ENCODE measurements around the gene PRELID3B. TPM values are rescaled to one million over a fixed set of nuclear protein-coding genes. Genes with fewer than 3 reads are reported as not detected.

The PRELID3B gene
- total RNA-seq, 1 experiment from 2014 or later: 83.4 TPM

DNA sequence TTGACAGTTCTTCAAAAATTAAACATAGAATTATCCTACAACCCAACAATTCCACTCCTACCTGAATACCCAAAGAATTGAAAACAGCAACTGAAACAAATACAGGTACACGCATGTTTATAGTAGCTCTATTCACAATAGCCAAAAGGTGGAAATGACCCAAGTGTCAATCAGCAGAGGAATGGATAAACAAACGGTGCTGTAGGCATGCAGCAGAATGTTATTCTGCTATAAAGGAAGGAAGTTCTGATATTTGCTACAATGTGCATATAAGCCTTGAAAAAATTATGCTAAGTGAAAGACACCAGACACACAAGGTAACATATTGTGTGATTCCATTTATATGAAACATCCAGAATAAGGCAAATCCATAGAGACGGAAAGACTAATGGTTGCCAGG is 38.5 kb upstream of the PRELID3B start:
- ChIA-PET CTCF (no interaction called here), POLR2A (ENCODE audit: low non-redundant PET) (interaction anchor here (0.7 kb wide), 1 partner anchor 134 kb away, joined by 3 read pairs; no protein-coding TSS in a partner anchor)
- no TSS peak for BruUV-seq (replicated peaks)
- TF ChIP-seq EZH2 (IDR thresholded peaks at IDR 0.05; ENCODE audit: borderline replicate concordance, low read depth, low read length, poor library complexity, severe bottlenecking): no peak
- TF ChIP-seq, protein P1, sequence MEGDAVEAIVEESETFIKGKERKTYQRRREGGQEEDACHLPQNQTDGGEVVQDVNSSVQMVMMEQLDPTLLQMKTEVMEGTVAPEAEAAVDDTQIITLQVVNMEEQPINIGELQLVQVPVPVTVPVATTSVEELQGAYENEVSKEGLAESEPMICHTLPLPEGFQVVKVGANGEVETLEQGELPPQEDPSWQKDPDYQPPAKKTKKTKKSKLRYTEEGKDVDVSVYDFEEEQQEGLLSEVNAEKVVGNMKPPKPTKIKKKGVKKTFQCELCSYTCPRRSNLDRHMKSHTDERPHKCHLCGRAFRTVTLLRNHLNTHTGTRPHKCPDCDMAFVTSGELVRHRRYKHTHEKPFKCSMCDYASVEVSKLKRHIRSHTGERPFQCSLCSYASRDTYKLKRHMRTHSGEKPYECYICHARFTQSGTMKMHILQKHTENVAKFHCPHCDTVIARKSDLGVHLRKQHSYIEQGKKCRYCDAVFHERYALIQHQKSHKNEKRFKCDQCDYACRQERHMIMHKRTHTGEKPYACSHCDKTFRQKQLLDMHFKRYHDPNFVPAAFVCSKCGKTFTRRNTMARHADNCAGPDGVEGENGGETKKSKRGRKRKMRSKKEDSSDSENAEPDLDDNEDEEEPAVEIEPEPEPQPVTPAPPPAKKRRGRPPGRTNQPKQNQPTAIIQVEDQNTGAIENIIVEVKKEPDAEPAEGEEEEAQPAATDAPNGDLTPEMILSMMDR (conservative IDR thresholded peaks at IDR 0.05; ENCODE audit: low read depth, low read length): no peak
- DNase-seq (ENCODE audit: low spot score): no peak
- peaks cover 40% of the 10 kb centered on the region for H3K27me3 ChIP-seq (replicated peaks; ENCODE audit: insufficient read depth, low read depth, low read length, poor library complexity)
- H3K4me3 ChIP-seq (ENCODE audit: low read depth, low read length, poor library complexity, severe bottlenecking): no peak overlapping the region
- H3K27ac ChIP-seq (ENCODE audit: low read depth, low read length, poor library complexity, severe bottlenecking): no peak overlapping the region
- intact Hi-C loops (cut with micrococcal nuclease; ENCODE audit: unreplicated experiment): loop anchor here (10.0 kb wide), 1 partner anchor 206 kb away; no protein-coding TSS in a partner anchor
- H3K4me1 ChIP-seq (ENCODE audit: insufficient read depth, low read length, poor library complexity, severe bottlenecking): no peaks in the 10 kb centered on the region
- no peaks in the 10 kb centered on the region for H3K36me3 ChIP-seq (ENCODE audit: insufficient read depth, low read length, poor library complexity, severe bottlenecking)
- H3K9me3 ChIP-seq (ENCODE audit: low read depth, low read length, poor library complexity, severe bottlenecking): no peaks in the 10 kb centered on the region

DNA sequence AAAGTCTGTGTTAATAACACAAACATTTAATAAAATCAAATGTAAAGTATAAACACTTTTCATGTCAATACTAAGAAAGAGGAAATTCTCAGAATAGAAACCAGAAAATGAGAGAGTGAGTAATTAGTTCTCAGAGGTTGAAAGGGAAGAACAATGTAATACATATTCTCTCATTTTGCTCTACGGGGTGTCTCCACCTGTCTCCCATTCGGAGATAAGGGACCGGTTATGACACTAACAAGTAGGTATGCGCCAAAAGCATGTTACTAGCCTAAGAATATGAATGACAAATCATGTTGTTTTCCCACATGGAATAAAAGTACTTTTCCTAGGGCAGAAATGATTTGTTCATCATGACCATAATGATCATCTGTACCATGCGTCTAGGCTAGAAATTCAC is 35.6 kb upstream of the PRELID3B start:
- Histone ChIP-seq H3K9me3 (ENCODE audit: low read depth, low read length, poor library complexity, severe bottlenecking) (no peaks in the 10 kb centered on the region), H3K27ac (ENCODE audit: low read depth, low read length, poor library complexity, severe bottlenecking) (no peak overlapping the region), H3K27me3 (replicated peaks; ENCODE audit: insufficient read depth, low read depth, low read length, poor library complexity) (peaks cover 52% of the 10 kb centered on the region), H3K36me3 (ENCODE audit: insufficient read depth, low read length, poor library complexity, severe bottlenecking) (no peaks in the 10 kb centered on the region), H3K4me1 (ENCODE audit: insufficient read depth, low read length, poor library complexity, severe bottlenecking) (no peaks in the 10 kb centered on the region), H3K4me3 (ENCODE audit: low read depth, low read length, poor library complexity, severe bottlenecking) (no peak overlapping the region)
- BruUV-seq (replicated peaks): no TSS peak
- CTCF ChIA-PET: no interaction called here
- intact Hi-C loops (cut with micrococcal nuclease; ENCODE audit: unreplicated experiment): no loop called here
- DNase-seq (ENCODE audit: low spot score): no peak
- POLR2A ChIA-PET (ENCODE audit: low non-redundant PET): no interaction called here
- TF ChIP-seq EZH2 (IDR thresholded peaks at IDR 0.05; ENCODE audit: borderline replicate concordance, low read depth, low read length, poor library complexity, severe bottlenecking): no peak
- TF ChIP-seq, protein P1 (conservative IDR thresholded peaks at IDR 0.05; ENCODE audit: low read depth, low read length): no peak

DNA sequence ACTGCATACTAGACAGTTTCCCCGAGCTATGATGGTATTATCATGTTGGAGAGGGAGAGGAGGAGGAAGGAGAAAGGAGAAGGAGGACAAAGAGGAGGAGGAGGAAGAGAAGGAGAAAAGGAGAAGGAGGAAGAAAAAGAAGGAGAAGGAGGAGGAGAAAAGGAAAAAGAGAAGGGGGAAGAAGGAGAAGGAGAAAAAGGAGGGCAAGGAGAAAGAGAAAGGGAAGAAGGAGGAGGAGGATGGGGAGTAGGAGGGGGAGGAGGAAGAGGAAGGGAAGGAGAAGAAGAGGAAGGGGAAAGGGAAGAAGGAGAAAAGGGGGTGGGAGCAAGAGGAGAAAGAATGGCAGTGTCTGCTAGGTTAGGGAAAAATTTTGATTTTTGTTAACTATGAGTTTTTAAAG is 35.1 kb upstream of the PRELID3B start:
- Histone ChIP-seq H3K9me3 (ENCODE audit: low read depth, low read length, poor library complexity, severe bottlenecking) (no peaks in the 10 kb centered on the region), H3K36me3 (ENCODE audit: insufficient read depth, low read length, poor library complexity, severe bottlenecking) (no peaks in the 10 kb centered on the region), H3K27me3 (replicated peaks; ENCODE audit: insufficient read depth, low read depth, low read length, poor library complexity) (peaks cover 57% of the 10 kb centered on the region), H3K27ac (ENCODE audit: low read depth, low read length, poor library complexity, severe bottlenecking) (no peak overlapping the region), H3K4me3 (ENCODE audit: low read depth, low read length, poor library complexity, severe bottlenecking) (no peak overlapping the region), H3K4me1 (ENCODE audit: insufficient read depth, low read length, poor library complexity, severe bottlenecking) (no peaks in the 10 kb centered on the region)
- DNase-seq (ENCODE audit: low spot score): no peak
- TF ChIP-seq, protein P1 (conservative IDR thresholded peaks at IDR 0.05; ENCODE audit: low read depth, low read length): no peak
- TF ChIP-seq EZH2 (IDR thresholded peaks at IDR 0.05; ENCODE audit: borderline replicate concordance, low read depth, low read length, poor library complexity, severe bottlenecking): no peak
- ChIA-PET CTCF (interaction anchor here (0.7 kb wide), 1 partner anchor 10 kb away, joined by 3 read pairs; no protein-coding TSS in a partner anchor), POLR2A (ENCODE audit: low non-redundant PET) (no interaction called here)
- intact Hi-C loops (cut with micrococcal nuclease; ENCODE audit: unreplicated experiment): no loop called here
- no TSS peak for BruUV-seq (replicated peaks)
